Panc1 (cell line): ENCODE measurements around the gene SPATA20. TPM values are rescaled to one million over a fixed set of nuclear protein-coding genes. Genes with fewer than 3 reads are reported as not detected.

Experiments used
- ATAC-seq: fragments of 200-7000 bp; cut with Tn5 transposase; 2 replicates; pipeline ENCODE4 v1.9.1; 2020; ENCODE audit warnings: mild to moderate bottlenecking, moderate library complexity
- BruUV-seq: library from RNA; stranded (reverse); fragments of 400-500 nt; replicated peaks from 2 replicates; lab custom pipeline; 2021; lab: Mats Ljungman, UMichigan
- CTCF ChIA-PET: fragments of 300-600 bp; sonication (Branson Sonifier 250); formaldehyde crosslinking; loops from one replicate; lab custom pipeline; 2022; ENCODE audit warnings: antibody characterized with exemption; lab: Charles Lee
- POLR2A ChIA-PET: fragments of 300-600 bp; sonication (Branson Sonifier 250); formaldehyde crosslinking; loops from one replicate; lab custom pipeline; 2022; ENCODE audit warnings: antibody characterized with exemption; lab: Charles Lee
- DNase-seq: peaks from one replicate; pipeline ENCODE4 v3.0.0-alpha.2; 2010; ENCODE audit warnings: low read depth, low spot score
- H3K27ac ChIP-seq: 2 replicates; pipeline ENCODE4 v1.5.1; 2011; ENCODE audit warnings: mild to moderate bottlenecking, low read length, inconsistent platforms
- H3K27me3 ChIP-seq: fragments of 200-500 bp; sonication (Bioruptor generic); 2 replicates; pipeline ENCODE4 v1.6.0; 2014; ENCODE audit warnings: low read length, inconsistent platforms; ENCODE audit not compliant: control insufficient read depth, insufficient read depth
- H3K36me3 ChIP-seq: fragments of 200-500 bp; sonication (Bioruptor generic); 2 replicates; pipeline ENCODE4 v1.5.1; 2014; ENCODE audit warnings: inconsistent platforms, mild to moderate bottlenecking, low read length, moderate library complexity; ENCODE audit not compliant: control insufficient read depth, insufficient read depth
- H3K4me1 ChIP-seq: 2 replicates; pipeline ENCODE4 v1.5.1; 2011; ENCODE audit warnings: inconsistent platforms, mild to moderate bottlenecking, low read length, moderate library complexity; ENCODE audit not compliant: control insufficient read depth, insufficient read depth
- H3K4me3 ChIP-seq, 2 experiments: 2 replicates each; pipeline ENCODE4 v1.5.1; 2011 to 2012; ENCODE audit warnings: low read depth in 2 of 2, low read length in 2 of 2, mild to moderate bottlenecking in 2 of 2, inconsistent platforms in 1 of 2, moderate library complexity in 1 of 2
- H3K9me3 ChIP-seq: fragments of 200-500 bp; sonication (Bioruptor generic); 2 replicates; pipeline ENCODE4 v1.5.1; 2014; ENCODE audit warnings: low read depth, mild to moderate bottlenecking, inconsistent platforms, low read length, moderate library complexity; ENCODE audit not compliant: control insufficient read depth, insufficient read depth
- POLR2AphosphoS5 ChIP-seq: IDR thresholded peaks from 2 replicates; pipeline ENCODE4 v1.6.1; 2012; ENCODE audit warnings: mild to moderate bottlenecking, low read depth, low read length, moderate library complexity
- SIN3A ChIP-seq: IDR thresholded peaks from 2 replicates; pipeline ENCODE4 v1.6.1; 2012; ENCODE audit warnings: low read depth, mild to moderate bottlenecking, low read length, moderate library complexity, borderline replicate concordance; ENCODE audit not compliant: insufficient read depth
- TCF7L2 ChIP-seq: IDR thresholded peaks from 2 replicates; pipeline ENCODE4 v1.6.1; 2011; ENCODE audit warnings: mild to moderate bottlenecking, low read depth, low read length, inconsistent platforms
- in situ Hi-C: cut with HindIII; loops from 2 replicates; pipeline ENCODE4 v1.10.0; 2016; ENCODE audit warnings: low sequenced_read_pairs, low pct_unique_long_range_greater_than_20kb
- intact Hi-C: fragments of 100-400 bp; cut with micrococcal nuclease; formaldehyde crosslinking; loops from one replicate; pipeline ENCODE4 v1.10.0; 2022; ENCODE audit not compliant: unreplicated experiment
- total RNA-seq: library from RNA; stranded (reverse); gene quantifications from one replicate; pipeline ENCODE4 v1.2.1, GENCODE V29; 2021; ENCODE audit not compliant: unreplicated experiment
- TF ChIP-seq, protein P1 (sequence below), 2 experiments: IDR thresholded peaks; 2 replicates each; pipeline ENCODE4 v1.6.1; 2011 to 2012; ENCODE audit warnings: low read depth in 2 of 2, control low read depth in 1 of 2, low read length in 1 of 2, mild to moderate bottlenecking in 1 of 2, moderate library complexity in 1 of 2; ENCODE audit not compliant: insufficient read depth in 1 of 2
- TF ChIP-seq, protein P2 (sequence below): fragments of 450-650 bp; IDR thresholded peaks from 2 replicates; pipeline ENCODE4 v1.5.1; 2017; ENCODE audit warnings: mild to moderate bottlenecking

Gene SPATA20
- total RNA-seq, 1 experiment from 2014 or later, result 82.2 TPM

DNA sequence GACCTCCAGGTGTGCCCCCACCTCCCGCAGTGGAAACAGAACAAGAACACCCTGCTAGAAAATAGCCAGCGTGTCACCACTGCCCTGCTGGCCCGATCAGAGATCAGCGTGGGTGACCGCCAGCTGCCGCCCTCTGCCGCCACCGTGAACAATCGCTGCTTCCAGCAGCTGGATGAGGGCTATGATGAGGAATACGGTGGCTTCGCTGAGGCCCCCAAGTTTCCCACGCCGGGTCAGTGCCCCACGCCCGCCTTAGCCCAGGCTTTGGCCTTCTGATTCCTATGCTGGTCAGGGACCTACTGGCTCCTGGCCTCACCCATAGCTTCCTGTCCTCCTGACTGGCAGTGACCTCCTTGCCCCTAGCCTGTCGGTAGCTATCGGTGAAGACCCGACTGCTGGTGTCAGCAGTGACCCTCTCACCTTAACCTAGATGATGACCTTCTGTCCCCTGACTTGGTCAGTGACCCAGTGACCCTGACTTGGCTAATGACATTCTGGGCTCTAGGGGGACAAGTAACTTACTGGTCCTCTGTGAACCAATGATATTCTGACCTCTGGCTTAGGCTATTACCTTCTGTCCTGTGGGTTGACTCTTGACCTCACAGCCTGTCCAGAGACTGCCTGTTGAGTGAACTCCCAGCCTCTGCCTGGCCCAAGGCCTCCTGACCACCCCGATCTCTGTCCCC, 2.4 kb downstream of the SPATA20 start:
- no peak for ATAC-seq
- DNase-seq, result no peak
- POLR2A ChIA-PET, result interaction anchor here (0.6 kb wide), 1 partner anchor 214 kb away, joined by 13 read pairs; no protein-coding TSS in a partner anchor
- no peak for TF ChIP-seq TCF7L2
- TF ChIP-seq, protein P1, sequence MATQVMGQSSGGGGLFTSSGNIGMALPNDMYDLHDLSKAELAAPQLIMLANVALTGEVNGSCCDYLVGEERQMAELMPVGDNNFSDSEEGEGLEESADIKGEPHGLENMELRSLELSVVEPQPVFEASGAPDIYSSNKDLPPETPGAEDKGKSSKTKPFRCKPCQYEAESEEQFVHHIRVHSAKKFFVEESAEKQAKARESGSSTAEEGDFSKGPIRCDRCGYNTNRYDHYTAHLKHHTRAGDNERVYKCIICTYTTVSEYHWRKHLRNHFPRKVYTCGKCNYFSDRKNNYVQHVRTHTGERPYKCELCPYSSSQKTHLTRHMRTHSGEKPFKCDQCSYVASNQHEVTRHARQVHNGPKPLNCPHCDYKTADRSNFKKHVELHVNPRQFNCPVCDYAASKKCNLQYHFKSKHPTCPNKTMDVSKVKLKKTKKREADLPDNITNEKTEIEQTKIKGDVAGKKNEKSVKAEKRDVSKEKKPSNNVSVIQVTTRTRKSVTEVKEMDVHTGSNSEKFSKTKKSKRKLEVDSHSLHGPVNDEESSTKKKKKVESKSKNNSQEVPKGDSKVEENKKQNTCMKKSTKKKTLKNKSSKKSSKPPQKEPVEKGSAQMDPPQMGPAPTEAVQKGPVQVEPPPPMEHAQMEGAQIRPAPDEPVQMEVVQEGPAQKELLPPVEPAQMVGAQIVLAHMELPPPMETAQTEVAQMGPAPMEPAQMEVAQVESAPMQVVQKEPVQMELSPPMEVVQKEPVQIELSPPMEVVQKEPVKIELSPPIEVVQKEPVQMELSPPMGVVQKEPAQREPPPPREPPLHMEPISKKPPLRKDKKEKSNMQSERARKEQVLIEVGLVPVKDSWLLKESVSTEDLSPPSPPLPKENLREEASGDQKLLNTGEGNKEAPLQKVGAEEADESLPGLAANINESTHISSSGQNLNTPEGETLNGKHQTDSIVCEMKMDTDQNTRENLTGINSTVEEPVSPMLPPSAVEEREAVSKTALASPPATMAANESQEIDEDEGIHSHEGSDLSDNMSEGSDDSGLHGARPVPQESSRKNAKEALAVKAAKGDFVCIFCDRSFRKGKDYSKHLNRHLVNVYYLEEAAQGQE (IDR thresholded peaks at IDR 0.05; ENCODE audit: insufficient read depth in 1 of 2, low read depth in 2 of 2, low read length in 1 of 2), result no peak
- no peak for TF ChIP-seq POLR2AphosphoS5
- TF ChIP-seq, protein P2, sequence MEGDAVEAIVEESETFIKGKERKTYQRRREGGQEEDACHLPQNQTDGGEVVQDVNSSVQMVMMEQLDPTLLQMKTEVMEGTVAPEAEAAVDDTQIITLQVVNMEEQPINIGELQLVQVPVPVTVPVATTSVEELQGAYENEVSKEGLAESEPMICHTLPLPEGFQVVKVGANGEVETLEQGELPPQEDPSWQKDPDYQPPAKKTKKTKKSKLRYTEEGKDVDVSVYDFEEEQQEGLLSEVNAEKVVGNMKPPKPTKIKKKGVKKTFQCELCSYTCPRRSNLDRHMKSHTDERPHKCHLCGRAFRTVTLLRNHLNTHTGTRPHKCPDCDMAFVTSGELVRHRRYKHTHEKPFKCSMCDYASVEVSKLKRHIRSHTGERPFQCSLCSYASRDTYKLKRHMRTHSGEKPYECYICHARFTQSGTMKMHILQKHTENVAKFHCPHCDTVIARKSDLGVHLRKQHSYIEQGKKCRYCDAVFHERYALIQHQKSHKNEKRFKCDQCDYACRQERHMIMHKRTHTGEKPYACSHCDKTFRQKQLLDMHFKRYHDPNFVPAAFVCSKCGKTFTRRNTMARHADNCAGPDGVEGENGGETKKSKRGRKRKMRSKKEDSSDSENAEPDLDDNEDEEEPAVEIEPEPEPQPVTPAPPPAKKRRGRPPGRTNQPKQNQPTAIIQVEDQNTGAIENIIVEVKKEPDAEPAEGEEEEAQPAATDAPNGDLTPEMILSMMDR, result no peak
- no peak for TF ChIP-seq SIN3A
- no peak overlapping the region for H3K4me3 ChIP-seq
- H3K27ac ChIP-seq, result no peak overlapping the region
- TSS peak; percentile 73 for BruUV-seq
- CTCF ChIA-PET, result interaction anchor here (0.8 to 3.6 kb wide), 3 partner anchors 11 to 90 kb away, joined by 3 to 17 read pairs (median 15); partner anchors contain the start of gene CACNA1G
- H3K36me3 ChIP-seq, result no peaks in the 10 kb centered on the region
- H3K4me1 ChIP-seq, result peaks cover 12% of the 10 kb centered on the region
- H3K9me3 ChIP-seq, result no peaks in the 10 kb centered on the region
- intact Hi-C loops, result loop anchor here (5.0 kb wide), 1 partner anchor 293 kb away; no protein-coding TSS in a partner anchor
- no peaks in the 10 kb centered on the region for H3K27me3 ChIP-seq
- in situ Hi-C loops, result no loop called here

DNA sequence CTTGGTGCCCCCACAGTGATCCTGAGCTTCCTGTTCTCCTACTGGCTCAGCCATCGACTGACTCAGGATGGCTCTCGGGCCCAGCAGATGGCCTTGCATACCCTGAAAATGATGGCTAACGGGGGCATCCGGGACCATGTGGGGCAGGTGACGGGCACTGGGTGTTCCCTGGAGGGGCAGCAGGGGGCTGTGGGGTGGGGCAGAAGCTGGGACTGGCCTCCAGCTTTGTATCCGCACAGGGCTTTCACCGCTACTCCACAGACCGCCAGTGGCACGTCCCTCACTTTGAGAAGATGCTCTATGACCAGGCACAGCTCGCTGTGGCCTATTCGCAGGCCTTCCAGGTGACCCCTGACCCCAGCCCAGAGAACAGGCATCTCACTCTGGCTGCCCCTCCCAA, 3.0 kb downstream of the SPATA20 start:
- Histone ChIP-seq H3K27me3 (no peaks in the 10 kb centered on the region), H3K36me3 (no peaks in the 10 kb centered on the region), H3K4me3 (no peak overlapping the region), H3K4me1 (peaks cover 12% of the 10 kb centered on the region), H3K27ac (no peak overlapping the region), H3K9me3 (no peaks in the 10 kb centered on the region)
- CTCF ChIA-PET, result interaction anchor here (0.6 to 3.2 kb wide), 5 partner anchors 10 to 89 kb away, joined by 3 to 34 read pairs (median 4); partner anchors contain the start of gene CACNA1G
- intact Hi-C loops (loop anchor here (2.0 to 5.0 kb wide), 2 partner anchors 77 to 292 kb away; no protein-coding TSS in a partner anchor), in situ Hi-C loops (no loop called here)
- ATAC-seq (no peak), DNase-seq (no peak)
- TF ChIP-seq, protein P1 (IDR thresholded peaks at IDR 0.05; ENCODE audit: insufficient read depth in 1 of 2, low read depth in 2 of 2, low read length in 1 of 2), result no peak
- TF ChIP-seq, protein P2, result no peak
- TF ChIP-seq TCF7L2 (no peak), POLR2AphosphoS5 (no peak), SIN3A (no peak)
- POLR2A ChIA-PET, result interaction anchor here (0.6 kb wide), 2 partner anchors 10 to 214 kb away, joined by 4 to 13 read pairs; partner anchors contain the start of gene CACNA1G
- BruUV-seq, result no TSS peak
